Spinal cord (tissue), 10 donors: Measurements from ENCODE around the gene VSIR. TPM values are rescaled to one million over a fixed set of nuclear protein-coding genes. Genes with fewer than 3 reads are reported as not detected.

Source experiments
- DNase-seq, 6 donors: peaks; one replicate each; pipeline versions ENCODE4 v3.0.0 to v3.0.0-alpha.2; 2013 to 2015; ENCODE audit warnings: low spot score in 6 of 6, low read depth in 4 of 6
- H3K27ac ChIP-seq: one replicate; pipeline ENCODE4 v1.5.1; 2013; ENCODE audit warnings: low read depth, low read length, control low read depth
- H3K27me3 ChIP-seq: one replicate; pipeline ENCODE4 v1.6.1; 2013; ENCODE audit warnings: low read length; ENCODE audit not compliant: control insufficient read depth, insufficient read depth
- H3K36me3 ChIP-seq: one replicate; pipeline ENCODE4 v1.6.1; 2013; ENCODE audit warnings: low read length; ENCODE audit not compliant: control insufficient read depth, insufficient read depth
- H3K4me1 ChIP-seq: one replicate; pipeline ENCODE4 v1.6.1; 2013; ENCODE audit warnings: low read length; ENCODE audit not compliant: control insufficient read depth, insufficient read depth
- H3K4me3 ChIP-seq: one replicate; pipeline ENCODE4 v1.5.1; 2013; ENCODE audit warnings: low read depth, low read length, control low read depth
- H3K9me3 ChIP-seq: one replicate; pipeline ENCODE4 v1.6.1; 2013; ENCODE audit warnings: low read length; ENCODE audit not compliant: control insufficient read depth, insufficient read depth
- WGBS: methylation state at CpG from one replicate; pipeline ENCODE4 v1.1.5; 2013; ENCODE audit warnings: missing lambda C conversion rate; ENCODE audit not compliant: insufficient coverage; 5-methylcytosine and 5-hydroxymethylcytosine counted together
- polyA plus RNA-seq, 2 donors: library from polyadenylated mRNA; unstranded; fragments of 120-200 nt; gene quantifications; one replicate each; pipeline ENCODE4 v1.2.1, GENCODE V29; 2013; ENCODE audit not compliant: insufficient read length in 2 of 2
- total RNA-seq, 2 donors: library from RNA; depleted of rRNA in 1 of 2; stranded (reverse); fragments of 120-200 nt in 1 of 2; fragments of >200 nt in 1 of 2; gene quantifications; one replicate each; pipeline versions ENCODE4 v1.2.3 to v1.2.4, GENCODE V29; 2013 to 2014
- donor health status: healthy.

The VSIR gene
- total and polyA plus RNA-seq, 4 donors, result 21.0 to 39.0 (median 33.3) TPM

GRCh38 chr10:71735709-71736569 lies 37.4 kb downstream of the VSIR start:
- Histone ChIP-seq H3K36me3 (peaks cover 14% of the 10 kb centered on the region), H3K4me1 (peaks cover 18% of the 10 kb centered on the region), H3K4me3 (no peak overlapping the region), H3K9me3 (no peaks in the 10 kb centered on the region), H3K27ac (no peak overlapping the region), H3K27me3 (no peaks in the 10 kb centered on the region)
- DNase-seq, result no peak
- 92% methylated on average over 10 of the region's 16 CpGs for WGBS

- Histone ChIP-seq H3K27me3 (no peaks in the 10 kb centered on the region), H3K4me3 (no peak overlapping the region), H3K4me1 (peaks cover 9% of the 10 kb centered on the region), H3K36me3 (peaks cover 15% of the 10 kb centered on the region), H3K9me3 (no peaks in the 10 kb centered on the region), H3K27ac (no peak overlapping the region)
- 86% methylated on average over 4 of the region's 5 CpGs for WGBS
- no peak for DNase-seq
These were observed 38.5 kb downstream of the VSIR start for GRCh38 chr10:71734797-71735196.

GRCh38 chr10:71731791-71732190 lies 41.5 kb downstream of the VSIR start:
- H3K27me3 ChIP-seq, result no peaks in the 10 kb centered on the region
- H3K27ac ChIP-seq, result no peak overlapping the region
- peaks cover 31% of the 10 kb centered on the region for H3K4me1 ChIP-seq
- H3K9me3 ChIP-seq, result no peaks in the 10 kb centered on the region
- peaks cover 12% of the 10 kb centered on the region for H3K36me3 ChIP-seq
- H3K4me3 ChIP-seq, result no peak overlapping the region
- no peak for DNase-seq
- WGBS, result 89% methylated on average over 12 of the region's 12 CpGs

GRCh38 chr10:71729161-71729636 lies 44.1 kb downstream of the VSIR start:
- 65% methylated on average over 4 of the region's 10 CpGs for WGBS
- DNase-seq, result peak in 2 of 6 donors; percentile 52 to 57
- H3K4me3 ChIP-seq, result no peak overlapping the region
- no peak overlapping the region for H3K27ac ChIP-seq
- H3K9me3 ChIP-seq, result no peaks in the 10 kb centered on the region
- H3K36me3 ChIP-seq, result peaks cover 9% of the 10 kb centered on the region
- no peaks in the 10 kb centered on the region for H3K27me3 ChIP-seq
- H3K4me1 ChIP-seq, result peaks cover 27% of the 10 kb centered on the region

GRCh38 chr10:71727738-71728737 lies 45.3 kb downstream of the VSIR start:
- DNase-seq, result no peak
- Histone ChIP-seq H3K36me3 (peaks cover 8% of the 10 kb centered on the region), H3K9me3 (no peaks in the 10 kb centered on the region), H3K27me3 (no peaks in the 10 kb centered on the region), H3K4me3 (no peak overlapping the region), H3K4me1 (peaks cover 31% of the 10 kb centered on the region), H3K27ac (no peak overlapping the region)
- 55% methylated on average over 5 of the region's 8 CpGs for WGBS

GRCh38 chr10:71727105-71727737 lies 46.1 kb downstream of the VSIR start:
- H3K4me1 ChIP-seq, result peaks cover 31% of the 10 kb centered on the region
- WGBS, result 93% methylated on average over 12 of the region's 12 CpGs
- H3K27me3 ChIP-seq, result no peaks in the 10 kb centered on the region
- H3K36me3 ChIP-seq, result peaks cover 8% of the 10 kb centered on the region
- no peak overlapping the region for H3K4me3 ChIP-seq
- no peaks in the 10 kb centered on the region for H3K9me3 ChIP-seq
- H3K27ac ChIP-seq, result no peak overlapping the region
- DNase-seq, result no peak

GRCh38 chr10:71726580-71727104 lies 46.7 kb downstream of the VSIR start:
- no peak for DNase-seq
- Histone ChIP-seq H3K27me3 (no peaks in the 10 kb centered on the region), H3K9me3 (no peaks in the 10 kb centered on the region), H3K36me3 (peaks cover 8% of the 10 kb centered on the region), H3K4me1 (peaks cover 31% of the 10 kb centered on the region), H3K4me3 (no peak overlapping the region), H3K27ac (no peak overlapping the region)
- 90% methylated on average over 11 of the region's 11 CpGs for WGBS

GRCh38 chr10:71725998-71726579 lies 47.2 kb downstream of the VSIR start:
- WGBS, result 62% methylated on average over 6 of the region's 9 CpGs
- no peaks in the 10 kb centered on the region for H3K27me3 ChIP-seq
- H3K27ac ChIP-seq, result no peak overlapping the region
- H3K9me3 ChIP-seq, result no peaks in the 10 kb centered on the region
- H3K4me1 ChIP-seq, result peaks cover 33% of the 10 kb centered on the region
- DNase-seq, result no peak
- H3K36me3 ChIP-seq, result peaks cover 8% of the 10 kb centered on the region
- H3K4me3 ChIP-seq, result no peak overlapping the region

- no peak overlapping the region for H3K4me3 ChIP-seq
- DNase-seq, result no peak
- no peaks in the 10 kb centered on the region for H3K9me3 ChIP-seq
- H3K36me3 ChIP-seq, result peaks cover 3% of the 10 kb centered on the region
- no peaks in the 10 kb centered on the region for H3K27me3 ChIP-seq
- H3K27ac ChIP-seq, result no peak overlapping the region
- WGBS, result 76% methylated on average over 13 of the region's 14 CpGs
- peaks cover 41% of the 10 kb centered on the region for H3K4me1 ChIP-seq
These were observed 48.1 kb downstream of the VSIR start for GRCh38 chr10:71725249-71725648.
